Esophagus squamous epithelium (tissue), 4 donors: ENCODE results near the gene KCNQ1.

Source experiments
- CTCF ChIP-seq, 6 experiments: fragments of 450-650 bp in 4 of 6; fragments of 200-600 bp in 2 of 6; sonication (generic) in 2 of 6; IDR thresholded peaks; one replicate each; pipeline ENCODE4 v1.5.1; 2016 to 2019; ENCODE audit warnings: antibody characterized with exemption in 6 of 6, mild to moderate bottlenecking in 4 of 6, moderate library complexity in 4 of 6
- POLR2A ChIP-seq, 4 donors: fragments of 450-650 bp; IDR thresholded peaks; one replicate each; pipeline ENCODE4 v1.6.1; 2017; ENCODE audit warnings: antibody characterized with exemption in 4 of 4, mild to moderate bottlenecking in 4 of 4, moderate library complexity in 3 of 4

DNA sequence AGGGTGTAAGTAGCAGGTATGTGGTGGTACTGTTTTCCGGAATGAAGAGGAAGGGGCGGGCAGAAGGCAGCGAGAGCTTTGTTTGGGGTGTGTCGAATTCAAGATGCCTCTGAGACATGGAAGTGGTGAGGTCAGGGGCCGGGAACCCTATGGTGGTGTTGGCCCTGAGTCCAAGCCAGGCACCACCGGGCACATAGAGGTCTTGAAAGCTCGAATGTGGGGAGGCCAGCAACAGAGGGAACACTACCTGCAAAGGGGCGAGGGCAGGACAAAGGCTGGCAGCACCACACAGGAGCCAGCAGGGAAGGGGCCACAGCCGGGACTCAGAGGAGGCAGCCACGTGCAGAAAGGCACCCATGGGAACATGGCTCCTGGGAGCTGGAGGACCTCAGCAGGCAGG lies 383.0 kb downstream of the KCNQ1 start:
- no peak for TF ChIP-seq CTCF (IDR thresholded peaks at IDR 0.05)
- TF ChIP-seq POLR2A (IDR thresholded peaks at IDR 0.05) = no peak
